Thoracic aorta (tissue), 2 donors: ENCODE results near the gene ECE1. TPM values are rescaled to one million over a fixed set of nuclear protein-coding genes. Genes with fewer than 3 reads are reported as not detected.

Source experiments
- ATAC-seq: fragments of 150-250 bp; one replicate; pipeline ENCODE4 v1.8.0; 2017; ENCODE audit warnings: low read depth; ENCODE audit not compliant: insufficient number of reproducible peaks, low FRiP score
- DNase-seq: peaks from one replicate; pipeline ENCODE4 v3.0.0-alpha.2; 2020; ENCODE audit warnings: low spot score
- H3K27ac ChIP-seq, 2 donors: fragments of 200-600 bp; sonication (generic); 1 replicate in 1 of 2; 2 replicates in 1 of 2; pipeline ENCODE4 v1.5.1; 2016; ENCODE audit warnings: mild to moderate bottlenecking in 2 of 2, moderate library complexity in 2 of 2
- H3K27me3 ChIP-seq: fragments of 200-600 bp; sonication (generic); replicated peaks from 2 replicates; pipeline ENCODE4 v1.6.0; 2016; ENCODE audit warnings: mild to moderate bottlenecking; ENCODE audit not compliant: insufficient read depth
- H3K36me3 ChIP-seq: fragments of 200-600 bp; sonication (generic); one replicate; pipeline ENCODE4 v1.5.1; 2016
- H3K4me1 ChIP-seq, 2 donors: fragments of 200-600 bp; sonication (generic); 1 replicate in 1 of 2; 2 replicates in 1 of 2; pipeline versions ENCODE4 v1.5.1 to v1.6.0; 2016; ENCODE audit warnings: low read depth in 2 of 2, mild to moderate bottlenecking in 1 of 2; ENCODE audit not compliant: control insufficient read depth in 1 of 2
- H3K4me3 ChIP-seq: fragments of 200-600 bp; sonication (generic); 2 replicates; pipeline ENCODE4 v1.5.1; 2016; ENCODE audit warnings: mild to moderate bottlenecking
- H3K9me3 ChIP-seq: fragments of 200-600 bp; sonication (generic); 2 replicates; pipeline ENCODE4 v1.5.1; 2016
- CTCF ChIP-seq: fragments of 200-600 bp; sonication (generic); IDR thresholded peaks from one replicate; pipeline ENCODE4 v1.5.1; 2019; ENCODE audit warnings: antibody characterized with exemption
- total RNA-seq, 2 donors: library from RNA; depleted of rRNA; stranded (reverse); fragments of >200 nt; gene quantifications; one replicate each; pipeline versions ENCODE4 v1.1.0 to v1.2.3, GENCODE V29; 2016

Gene ECE1
- total RNA-seq, 2 donors from 2014 or later = 103 to 124 TPM

- Histone ChIP-seq H3K9me3 (no peaks in the 10 kb centered on the region), H3K4me1 (peaks cover 34 to 67% of the 10 kb centered on the region in 2 donors), H3K4me3 (no peak overlapping the region), H3K27me3 (no peaks in the 10 kb centered on the region), H3K27ac (peak overlapping the region; percentile 21 to 24), H3K36me3 (peaks cover 30% of the 10 kb centered on the region)
- ATAC-seq (no peak), DNase-seq (no peak)
- no peak for TF ChIP-seq CTCF
These were observed 32.7 kb downstream of the ECE1 start for GRCh38 chr1:21257431-21258135.

- Histone ChIP-seq H3K27ac (peak overlapping the region in 1 of 2 donors; percentile 88), H3K27me3 (no peaks in the 10 kb centered on the region), H3K36me3 (peaks cover 30% of the 10 kb centered on the region), H3K4me1 (peaks cover 30 to 67% of the 10 kb centered on the region in 2 donors), H3K4me3 (no peak overlapping the region), H3K9me3 (no peaks in the 10 kb centered on the region)
- no peak for TF ChIP-seq CTCF
- DNase-seq (no peak), ATAC-seq (no peak)
These were observed 33.5 kb downstream of the ECE1 start for GRCh38 chr1:21256776-21257175.

GRCh38 chr1:21255943-21256320, 34.3 kb downstream of the ECE1 start:
- no peaks in the 10 kb centered on the region for H3K9me3 ChIP-seq
- H3K4me3 ChIP-seq = no peak overlapping the region
- no peak for TF ChIP-seq CTCF
- peaks cover 29 to 66% of the 10 kb centered on the region in 2 donors for H3K4me1 ChIP-seq
- peak overlapping the region; percentile 88 to 92 for H3K27ac ChIP-seq
- H3K27me3 ChIP-seq = no peaks in the 10 kb centered on the region
- ATAC-seq = no peak
- DNase-seq = no peak
- H3K36me3 ChIP-seq = peaks cover 30% of the 10 kb centered on the region

GRCh38 chr1:21255284-21255942, 34.9 kb downstream of the ECE1 start:
- peak overlapping the region; percentile 88 to 92 for H3K27ac ChIP-seq
- TF ChIP-seq CTCF = peak; percentile 84
- no peak overlapping the region for H3K4me3 ChIP-seq
- H3K36me3 ChIP-seq = peaks cover 30% of the 10 kb centered on the region
- DNase-seq = peak; percentile 74
- ATAC-seq = peak; percentile 60
- H3K27me3 ChIP-seq = no peaks in the 10 kb centered on the region
- H3K4me1 ChIP-seq = peaks cover 23 to 61% of the 10 kb centered on the region in 2 donors
- H3K9me3 ChIP-seq = no peaks in the 10 kb centered on the region

- DNase-seq = no peak
- H3K4me3 ChIP-seq = no peak overlapping the region
- TF ChIP-seq CTCF = no peak
- peak overlapping the region; percentile 88 to 92 for H3K27ac ChIP-seq
- H3K36me3 ChIP-seq = peaks cover 25% of the 10 kb centered on the region
- H3K9me3 ChIP-seq = no peaks in the 10 kb centered on the region
- ATAC-seq = no peak
- H3K4me1 ChIP-seq = peaks cover 23 to 52% of the 10 kb centered on the region in 2 donors
- no peaks in the 10 kb centered on the region for H3K27me3 ChIP-seq
These were observed 35.8 kb downstream of the ECE1 start for GRCh38 chr1:21254335-21254951.
